Fibroblast of pulmonary artery (primary cell): ENCODE results near the gene ZNF778.
A peak's percentile ranks its signal among the peaks of the same experiment; 100 is the strongest.

ENCODE experiments used
- DNase-seq: peaks from one replicate; pipeline ENCODE4 v3.0.0-alpha.2; 2010; ENCODE audit warnings: low read depth
- H3K4me3 ChIP-seq: replicated peaks from 2 replicates; pipeline ENCODE4 v1.5.1; 2011; ENCODE audit warnings: low read depth, mild to moderate bottlenecking, control low read depth, low read length, moderate library complexity
- TF ChIP-seq, protein P1 (sequence below): IDR thresholded peaks from 2 replicates; pipeline ENCODE4 v1.5.1; 2011; ENCODE audit warnings: mild to moderate bottlenecking, control low read depth, low read length, inconsistent platforms; ENCODE audit errors: missing control alignments

Gene ZNF778

GRCh38 chr16:89201439-89202377 lies 15.8 kb upstream of the ZNF778 start:
- peak; percentile 71 for DNase-seq
- peak overlapping the region; percentile 21 for H3K4me3 ChIP-seq
- TF ChIP-seq, protein P1, sequence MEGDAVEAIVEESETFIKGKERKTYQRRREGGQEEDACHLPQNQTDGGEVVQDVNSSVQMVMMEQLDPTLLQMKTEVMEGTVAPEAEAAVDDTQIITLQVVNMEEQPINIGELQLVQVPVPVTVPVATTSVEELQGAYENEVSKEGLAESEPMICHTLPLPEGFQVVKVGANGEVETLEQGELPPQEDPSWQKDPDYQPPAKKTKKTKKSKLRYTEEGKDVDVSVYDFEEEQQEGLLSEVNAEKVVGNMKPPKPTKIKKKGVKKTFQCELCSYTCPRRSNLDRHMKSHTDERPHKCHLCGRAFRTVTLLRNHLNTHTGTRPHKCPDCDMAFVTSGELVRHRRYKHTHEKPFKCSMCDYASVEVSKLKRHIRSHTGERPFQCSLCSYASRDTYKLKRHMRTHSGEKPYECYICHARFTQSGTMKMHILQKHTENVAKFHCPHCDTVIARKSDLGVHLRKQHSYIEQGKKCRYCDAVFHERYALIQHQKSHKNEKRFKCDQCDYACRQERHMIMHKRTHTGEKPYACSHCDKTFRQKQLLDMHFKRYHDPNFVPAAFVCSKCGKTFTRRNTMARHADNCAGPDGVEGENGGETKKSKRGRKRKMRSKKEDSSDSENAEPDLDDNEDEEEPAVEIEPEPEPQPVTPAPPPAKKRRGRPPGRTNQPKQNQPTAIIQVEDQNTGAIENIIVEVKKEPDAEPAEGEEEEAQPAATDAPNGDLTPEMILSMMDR = no peak

DNA sequence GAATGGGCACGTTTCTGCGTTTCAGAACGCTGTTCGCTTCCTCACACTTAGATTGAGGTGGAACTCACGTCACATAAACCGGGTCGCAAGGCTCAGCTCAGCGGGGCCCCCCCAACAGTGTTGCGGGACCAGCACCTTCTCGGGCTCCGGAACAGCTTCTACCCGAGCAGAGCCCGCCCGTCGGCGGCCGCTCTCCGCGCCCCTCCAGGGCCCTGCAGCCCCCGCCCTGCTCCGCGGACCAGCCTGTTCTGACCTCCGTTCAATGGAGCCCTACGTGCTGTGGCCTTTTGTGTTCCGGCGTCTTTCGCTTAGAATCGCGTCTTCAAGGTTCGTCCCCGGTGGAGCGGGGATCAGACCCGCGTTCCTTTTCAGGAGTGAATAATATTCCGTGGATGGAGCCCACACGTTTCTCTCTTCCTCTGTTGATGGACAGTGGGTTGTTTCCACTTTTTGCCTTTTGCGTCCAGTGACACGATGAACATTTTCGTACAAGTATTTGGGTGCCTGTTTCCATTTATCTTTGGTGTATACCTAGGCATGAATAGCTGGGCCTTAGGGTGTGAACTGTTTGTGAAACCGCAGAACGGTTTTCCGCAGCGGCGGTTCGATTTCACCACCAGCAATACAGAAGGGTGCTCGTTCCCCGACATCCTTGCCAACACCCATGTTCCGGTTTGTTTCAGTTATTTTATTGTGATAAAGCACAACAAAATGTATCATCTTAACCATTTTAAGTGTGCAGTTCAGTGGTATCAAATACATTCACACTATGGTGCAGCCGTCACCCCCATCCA lies 14.9 kb upstream of the ZNF778 start:
- DNase-seq = no peak
- peak overlapping the region; percentile 12 for H3K4me3 ChIP-seq
- TF ChIP-seq, protein P1 = no peak

DNA sequence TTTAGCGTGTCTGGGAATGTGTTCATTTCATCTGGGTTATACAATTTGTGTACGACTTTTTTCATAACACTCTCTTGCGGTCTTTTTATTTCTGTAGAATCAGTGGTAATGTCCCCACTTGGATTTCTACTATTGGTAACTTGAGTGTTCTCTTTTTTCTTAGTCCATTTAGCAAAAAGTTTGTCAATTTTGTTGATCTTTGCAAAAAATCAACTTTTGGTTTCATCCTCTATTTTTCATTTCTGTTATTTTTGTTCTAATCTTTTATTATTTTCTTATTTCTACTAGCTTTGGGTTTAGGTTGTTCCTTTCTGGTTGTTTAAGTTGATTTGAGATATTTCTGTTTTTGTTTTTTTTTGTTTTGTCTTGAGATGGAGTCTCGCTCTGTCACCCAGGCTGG lies 9.5 kb upstream of the ZNF778 start:
- no peak overlapping the region for H3K4me3 ChIP-seq
- DNase-seq = no peak
- TF ChIP-seq, protein P1 = no peak

GRCh38 chr16:89209522-89210044 lies 7.9 kb upstream of the ZNF778 start:
- no peak overlapping the region for H3K4me3 ChIP-seq
- DNase-seq = no peak
- TF ChIP-seq, protein P1 = no peak

- H3K4me3 ChIP-seq = no peak overlapping the region
- TF ChIP-seq, protein P1 = no peak
- no peak for DNase-seq
These were observed 7.2 kb upstream of the ZNF778 start for GRCh38 chr16:89210165-89210903.

DNA sequence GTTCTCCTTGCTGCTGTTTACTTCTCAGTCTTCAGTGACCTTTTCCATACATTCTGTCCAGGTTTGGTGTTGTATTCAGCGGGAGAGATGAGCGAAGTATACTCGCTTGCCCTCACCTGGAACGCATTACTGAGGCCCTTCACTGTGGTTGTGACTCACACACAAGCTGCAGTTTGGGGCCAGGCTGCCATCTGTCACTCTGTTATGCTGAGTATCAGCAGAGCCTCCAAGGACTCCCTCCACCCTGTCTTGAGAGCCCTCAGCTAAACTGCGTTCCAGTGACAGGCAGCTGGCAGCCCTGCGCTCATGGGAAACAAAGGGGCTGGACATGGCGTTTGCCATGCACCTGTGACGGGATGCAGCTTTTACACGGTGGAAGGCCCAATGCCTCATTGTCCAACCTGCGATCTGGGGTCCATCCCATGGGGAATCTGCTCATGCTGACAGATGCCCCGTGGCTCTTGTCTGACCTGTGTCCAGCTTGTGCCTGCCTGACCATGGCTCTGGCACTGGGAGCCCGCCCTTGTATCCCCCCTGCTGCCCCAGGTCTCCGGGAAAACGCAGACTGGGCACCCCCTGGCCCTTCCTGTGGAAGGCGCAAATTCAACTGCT lies 6.5 kb upstream of the ZNF778 start:
- DNase-seq = no peak
- TF ChIP-seq, protein P1 = no peak
- no peak overlapping the region for H3K4me3 ChIP-seq
